Urinary bladder (tissue), 4 donors: ENCODE measurements around the gene ACSS1. TPM values are rescaled to one million over a fixed set of nuclear protein-coding genes. Genes with fewer than 3 reads are reported as not detected.

Experiments
- DNase-seq: peaks from one replicate; pipeline ENCODE4 v3.0.0-alpha.2; 2015; ENCODE audit errors: extremely low spot score
- H3K27ac ChIP-seq: one replicate; pipeline ENCODE4 v1.5.1; 2013; ENCODE audit warnings: low read depth, mild to moderate bottlenecking, moderate library complexity
- H3K36me3 ChIP-seq: one replicate; pipeline ENCODE4 v1.6.1; 2013; ENCODE audit warnings: mild to moderate bottlenecking, moderate library complexity; ENCODE audit not compliant: insufficient read depth
- H3K4me1 ChIP-seq: one replicate; pipeline ENCODE4 v1.6.1; 2013; ENCODE audit warnings: mild to moderate bottlenecking, moderate library complexity; ENCODE audit not compliant: insufficient read depth
- H3K4me3 ChIP-seq: one replicate; pipeline ENCODE4 v1.5.1; 2013; ENCODE audit warnings: low read depth, low read length
- WGBS: extraction: QIAGEN DNeasy Blood & Tissue Kit; methylation state at CpG from one replicate; pipeline ENCODE4 v1.1.7; 2013; 5-methylcytosine and 5-hydroxymethylcytosine counted together
- polyA plus RNA-seq: library from polyadenylated mRNA; stranded (reverse); fragments of 200-250 nt; gene quantifications from one replicate; pipeline ENCODE4 v1.2.3, GENCODE V29; 2013
- total RNA-seq: library from RNA; depleted of rRNA; stranded (reverse); fragments of >200 nt; gene quantifications from one replicate; pipeline ENCODE4 v1.2.3, GENCODE V29; 2014
- donor health status: healthy with polysubstance abuse.
- donor health status: healthy.

ACSS1 gene
- total and polyA plus RNA-seq, 2 donors: 11.1 to 15.1 TPM

GRCh38 chr20:25071734-25072133 lies 13.8 kb upstream of the ACSS1 start:
- Histone ChIP-seq H3K4me1 (no peaks in the 10 kb centered on the region), H3K4me3 (no peak overlapping the region), H3K36me3 (no peaks in the 10 kb centered on the region), H3K27ac (no peak overlapping the region)
- 29% methylated on average over 4 of the region's 4 CpGs for WGBS
- no peak for DNase-seq

- no peak overlapping the region for H3K4me3 ChIP-seq
- 63% methylated on average over 5 of the region's 5 CpGs for WGBS
- DNase-seq: no peak
Measured at GRCh38 chr20:25070821-25071473, 13.0 kb upstream of the ACSS1 start.

GRCh38 chr20:25067102-25067987 lies 9.4 kb upstream of the ACSS1 start:
- H3K27ac ChIP-seq: no peak overlapping the region
- H3K4me3 ChIP-seq: no peak overlapping the region
- 95% methylated on average over 18 of the region's 18 CpGs for WGBS
- H3K36me3 ChIP-seq: no peaks in the 10 kb centered on the region
- DNase-seq: no peak
- no peaks in the 10 kb centered on the region for H3K4me1 ChIP-seq

More at GRCh38 chr20:25070821-25071473, 13.0 kb upstream of the ACSS1 start:
- no peak overlapping the region for H3K27ac ChIP-seq
- no peaks in the 10 kb centered on the region for H3K36me3 ChIP-seq
- H3K4me1 ChIP-seq: no peaks in the 10 kb centered on the region

- no peak for DNase-seq
- H3K27ac ChIP-seq: no peak overlapping the region
- no peaks in the 10 kb centered on the region for H3K36me3 ChIP-seq
- WGBS: 35% methylated on average over 6 of the region's 6 CpGs
- H3K4me1 ChIP-seq: no peaks in the 10 kb centered on the region
- H3K4me3 ChIP-seq: no peak overlapping the region
Measured at GRCh38 chr20:25066386-25066785, 8.4 kb upstream of the ACSS1 start.

- Histone ChIP-seq H3K36me3 (no peaks in the 10 kb centered on the region), H3K4me1 (no peaks in the 10 kb centered on the region), H3K27ac (no peak overlapping the region), H3K4me3 (no peak overlapping the region)
- 31% methylated on average over 9 of the region's 9 CpGs for WGBS
- DNase-seq: no peak
Measured at GRCh38 chr20:25065625-25066338, 7.8 kb upstream of the ACSS1 start.

- Histone ChIP-seq H3K36me3 (no peaks in the 10 kb centered on the region), H3K4me3 (no peak overlapping the region), H3K27ac (no peak overlapping the region), H3K4me1 (no peaks in the 10 kb centered on the region)
- 67% methylated on average over 9 of the region's 9 CpGs for WGBS
- no peak for DNase-seq
Measured at GRCh38 chr20:25065072-25065624, 7.2 kb upstream of the ACSS1 start.

GRCh38 chr20:25064561-25065071 lies 6.7 kb upstream of the ACSS1 start:
- 91% methylated on average over 4 of the region's 4 CpGs for WGBS
- no peaks in the 10 kb centered on the region for H3K4me1 ChIP-seq
- no peak for DNase-seq

GRCh38 chr20:25063981-25064380 lies 6.0 kb upstream of the ACSS1 start:
- no peak for DNase-seq
- Histone ChIP-seq H3K4me3 (no peak overlapping the region), H3K4me1 (no peaks in the 10 kb centered on the region), H3K36me3 (no peaks in the 10 kb centered on the region), H3K27ac (no peak overlapping the region)
- 79% methylated on average over 2 of the region's 2 CpGs for WGBS

More at GRCh38 chr20:25064561-25065071, 6.7 kb upstream of the ACSS1 start:
- Histone ChIP-seq H3K36me3 (no peaks in the 10 kb centered on the region), H3K27ac (no peak overlapping the region), H3K4me3 (no peak overlapping the region)

- Histone ChIP-seq H3K4me3 (no peak overlapping the region), H3K4me1 (no peaks in the 10 kb centered on the region), H3K36me3 (no peaks in the 10 kb centered on the region), H3K27ac (no peak overlapping the region)
- DNase-seq: no peak
- 85% methylated on average over 11 of the region's 11 CpGs for WGBS
Measured at GRCh38 chr20:25063546-25063945, 5.6 kb upstream of the ACSS1 start.

GRCh38 chr20:25062841-25063240 lies 4.9 kb upstream of the ACSS1 start:
- Histone ChIP-seq H3K36me3 (no peaks in the 10 kb centered on the region), H3K4me3 (no peak overlapping the region), H3K4me1 (no peaks in the 10 kb centered on the region), H3K27ac (no peak overlapping the region)
- 79% methylated on average over 7 of the region's 7 CpGs for WGBS
- DNase-seq: no peak

- H3K36me3 ChIP-seq: no peaks in the 10 kb centered on the region
- no peak overlapping the region for H3K4me3 ChIP-seq
- H3K27ac ChIP-seq: no peak overlapping the region
- 89% methylated on average over 15 of the region's 15 CpGs for WGBS
- H3K4me1 ChIP-seq: no peaks in the 10 kb centered on the region
- DNase-seq: no peak
Measured at GRCh38 chr20:25061821-25062530, 4.0 kb upstream of the ACSS1 start.

- H3K4me1 ChIP-seq: peaks cover 1% of the 10 kb centered on the region
- H3K4me3 ChIP-seq: no peak overlapping the region
- no peak for DNase-seq
- 85% methylated on average over 7 of the region's 7 CpGs for WGBS
- no peaks in the 10 kb centered on the region for H3K36me3 ChIP-seq
- H3K27ac ChIP-seq: no peak overlapping the region
Measured at GRCh38 chr20:25061103-25061799, 3.3 kb upstream of the ACSS1 start.
